NCI-H774 (cell line): ENCODE measurements around the gene MICAL2.

Experiments
- DNase-seq: peaks from one replicate; lab custom pipeline; 2025; lab: John Stamatoyannopoulos, UW

Gene MICAL2

DNA sequence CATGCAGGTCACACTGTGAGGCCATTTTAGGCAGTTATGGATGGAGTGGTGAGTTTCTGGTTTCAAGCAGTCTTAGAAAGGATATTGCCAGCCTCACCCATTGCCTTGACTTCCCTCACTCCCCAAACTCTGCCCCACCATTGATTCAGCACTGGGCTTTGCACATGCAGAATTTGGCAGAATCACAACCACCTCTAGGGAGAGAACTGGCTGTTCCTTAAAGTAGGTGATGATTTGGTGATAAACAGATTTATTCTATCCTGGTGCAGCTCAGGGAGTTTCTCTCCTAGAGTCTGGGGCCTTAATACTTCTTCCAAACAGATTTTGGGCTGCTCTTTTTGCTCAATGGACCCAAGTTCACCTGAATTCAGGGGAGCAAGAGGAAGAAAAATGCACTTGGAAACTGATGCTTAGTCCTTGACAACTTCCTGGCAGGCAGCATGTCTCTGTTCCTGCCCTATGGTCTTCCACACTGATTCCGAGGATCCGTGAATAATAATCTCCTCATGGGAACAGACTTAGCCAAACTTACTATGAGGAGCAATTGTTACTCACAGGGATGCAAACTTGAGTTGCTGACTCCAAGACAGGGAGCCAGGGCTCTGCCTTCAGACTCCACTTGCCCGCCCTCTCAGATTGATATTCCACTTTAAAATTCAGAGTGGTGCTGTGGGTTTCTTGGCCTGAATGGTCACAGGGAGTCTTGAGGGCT lies 137.3 kb downstream of the MICAL2 start:
- DNase-seq = no peak

DNA sequence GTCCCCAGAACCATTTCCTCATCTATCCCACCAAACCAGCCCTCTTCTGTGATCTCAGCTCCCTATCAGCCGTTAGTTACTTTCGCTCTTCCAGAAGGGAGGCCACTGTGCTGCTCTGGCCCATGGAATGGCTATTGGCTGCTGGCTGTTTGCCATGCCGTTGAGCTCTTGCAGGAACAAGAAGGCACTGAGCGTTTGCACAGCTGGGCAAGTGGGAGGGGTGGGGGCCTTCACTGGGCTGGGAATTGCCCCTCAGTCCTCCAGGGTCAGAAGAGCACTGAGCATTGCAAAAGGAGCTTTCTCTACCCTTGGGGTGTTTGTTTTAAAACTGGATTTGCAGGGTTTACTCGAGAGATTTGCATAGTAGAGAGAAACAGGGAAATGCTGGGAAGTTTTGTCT lies 137.9 kb downstream of the MICAL2 start:
- peak; percentile 94 for DNase-seq

DNA sequence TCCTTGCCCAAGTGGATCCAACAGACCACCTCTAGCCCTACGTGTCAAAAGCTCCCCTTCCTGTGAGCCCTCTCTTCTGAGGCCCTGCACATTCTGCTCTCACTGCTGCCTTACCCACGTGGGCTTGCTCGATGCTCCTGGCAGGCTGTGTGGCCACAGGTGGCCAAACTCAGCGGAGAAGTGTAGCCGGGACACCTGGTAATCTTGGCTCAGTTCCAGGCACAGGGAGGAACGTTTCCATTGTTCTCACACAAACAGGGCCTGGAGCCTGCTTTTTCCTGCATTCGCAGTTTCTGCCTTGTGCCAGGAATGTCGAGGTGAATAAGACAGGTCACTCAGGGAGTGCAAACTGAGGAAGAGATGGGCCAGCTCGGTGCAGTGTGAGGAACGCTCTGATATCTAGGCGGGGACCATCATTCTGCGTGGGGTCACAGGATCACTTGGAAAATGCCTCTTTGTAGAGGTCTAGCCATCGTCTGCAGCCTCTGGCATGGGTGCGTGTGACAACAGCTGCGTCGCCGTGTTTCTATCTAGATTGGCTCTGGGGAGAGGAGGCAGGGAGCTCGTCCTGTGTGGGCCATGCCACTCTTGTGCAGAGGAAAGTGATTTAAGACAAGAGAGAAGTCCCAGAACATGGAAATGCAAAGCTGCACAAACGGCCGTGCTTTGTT lies 139.3 kb downstream of the MICAL2 start:
- DNase-seq = peak; percentile 94

DNA sequence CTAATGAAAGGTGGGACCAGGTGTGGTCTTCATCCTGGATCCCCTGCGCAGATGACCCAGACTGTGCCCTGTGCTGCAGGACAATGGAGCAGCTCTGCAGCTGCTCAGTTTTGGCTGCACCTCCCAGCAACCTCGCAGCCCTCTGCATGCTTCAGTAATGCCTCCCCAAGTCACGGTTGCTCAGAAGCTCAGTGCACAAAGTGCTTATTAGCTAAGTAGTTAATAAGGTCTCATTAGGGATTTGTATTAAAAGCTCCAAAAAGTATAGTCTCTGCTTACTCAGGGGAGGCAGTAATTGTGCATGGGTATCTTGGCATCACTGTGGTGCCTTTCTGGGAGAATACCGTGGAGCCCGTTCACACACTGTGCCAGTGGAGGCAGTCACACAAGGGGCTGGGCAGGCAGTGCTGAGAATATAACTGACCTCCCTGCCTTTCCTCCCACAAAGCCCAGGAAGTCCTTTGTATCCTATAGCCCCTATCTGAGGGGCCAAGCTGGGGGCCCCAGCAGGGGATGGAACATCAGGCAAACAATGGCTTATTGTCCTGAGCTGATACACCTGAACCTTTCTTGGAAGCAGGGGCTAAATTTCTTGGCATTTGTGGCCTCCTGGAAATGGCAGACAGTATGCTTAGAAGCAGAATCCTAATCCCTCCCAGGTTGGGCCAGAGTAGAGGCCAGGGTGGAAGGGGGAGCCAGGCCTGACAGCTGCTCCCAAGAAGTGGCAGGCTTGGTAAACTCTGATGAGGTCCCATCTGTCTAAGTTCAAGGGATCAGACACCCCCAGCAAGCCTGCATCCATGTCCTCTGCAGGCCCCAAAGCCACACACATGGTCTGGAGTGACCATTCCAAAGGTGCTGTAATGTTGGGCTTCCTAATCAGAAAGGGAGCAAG lies 141.5 kb downstream of the MICAL2 start:
- no peak for DNase-seq

DNA sequence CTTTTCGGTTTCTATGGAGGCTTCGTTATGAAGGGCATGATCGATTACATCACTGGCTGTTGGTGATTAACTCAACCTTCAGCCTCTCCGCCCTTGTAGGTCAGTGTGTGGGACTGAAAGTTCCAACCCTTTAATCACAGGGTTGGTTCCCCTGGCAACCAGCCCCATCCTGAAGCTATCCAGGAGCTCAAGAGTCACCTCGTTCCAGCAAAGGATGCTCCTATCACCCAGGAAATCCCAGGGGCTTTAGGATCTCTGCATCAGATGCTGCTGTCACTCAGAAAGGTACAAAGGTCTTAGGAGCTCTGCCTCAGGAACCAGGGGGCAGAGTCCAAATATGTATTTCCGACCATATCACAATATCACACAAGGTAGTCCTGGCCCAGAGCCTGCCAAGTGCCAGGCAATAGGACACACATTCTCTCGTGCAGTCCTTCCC lies 143.5 kb downstream of the MICAL2 start:
- DNase-seq = no peak

DNA sequence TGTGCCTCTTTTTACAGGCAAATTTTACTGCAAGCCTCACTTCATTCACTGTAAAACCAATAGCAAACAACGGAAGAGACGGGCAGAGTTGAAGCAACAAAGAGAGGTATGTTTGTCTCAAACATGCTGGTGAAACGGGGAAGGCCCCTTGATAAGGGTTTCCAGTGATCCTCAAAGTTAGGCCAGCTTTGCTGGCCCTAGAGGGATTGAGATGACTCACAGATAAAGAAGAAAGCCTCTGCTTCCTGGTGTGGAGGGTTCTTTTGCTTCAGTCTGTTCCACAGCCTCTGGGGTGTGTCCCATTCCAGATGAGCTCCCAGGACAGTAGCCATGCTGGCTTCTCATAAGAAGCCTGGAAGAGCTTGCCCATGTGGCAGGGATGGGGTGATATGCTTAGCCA lies 148.1 kb downstream of the MICAL2 start:
- no peak for DNase-seq

DNA sequence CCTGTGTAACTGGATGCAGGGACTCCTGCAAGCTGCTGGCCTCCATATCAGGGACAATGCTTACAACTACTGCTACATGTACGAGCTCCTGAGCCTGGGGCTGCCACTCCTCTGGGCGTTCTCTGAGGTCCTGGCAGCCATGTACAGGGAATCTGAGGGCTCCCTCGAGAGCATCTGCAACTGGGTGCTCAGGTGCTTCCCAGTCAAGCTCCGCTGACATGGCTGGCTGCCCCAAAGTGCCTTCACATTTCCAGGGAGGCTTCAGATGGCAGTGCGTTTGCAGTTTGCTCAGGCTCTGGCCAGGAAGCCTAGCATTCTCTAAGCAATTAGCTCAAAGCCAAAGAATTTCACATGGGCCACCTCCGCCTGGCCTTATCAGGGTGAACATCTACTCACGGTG lies 149.6 kb downstream of the MICAL2 start:
- no peak for DNase-seq

DNA sequence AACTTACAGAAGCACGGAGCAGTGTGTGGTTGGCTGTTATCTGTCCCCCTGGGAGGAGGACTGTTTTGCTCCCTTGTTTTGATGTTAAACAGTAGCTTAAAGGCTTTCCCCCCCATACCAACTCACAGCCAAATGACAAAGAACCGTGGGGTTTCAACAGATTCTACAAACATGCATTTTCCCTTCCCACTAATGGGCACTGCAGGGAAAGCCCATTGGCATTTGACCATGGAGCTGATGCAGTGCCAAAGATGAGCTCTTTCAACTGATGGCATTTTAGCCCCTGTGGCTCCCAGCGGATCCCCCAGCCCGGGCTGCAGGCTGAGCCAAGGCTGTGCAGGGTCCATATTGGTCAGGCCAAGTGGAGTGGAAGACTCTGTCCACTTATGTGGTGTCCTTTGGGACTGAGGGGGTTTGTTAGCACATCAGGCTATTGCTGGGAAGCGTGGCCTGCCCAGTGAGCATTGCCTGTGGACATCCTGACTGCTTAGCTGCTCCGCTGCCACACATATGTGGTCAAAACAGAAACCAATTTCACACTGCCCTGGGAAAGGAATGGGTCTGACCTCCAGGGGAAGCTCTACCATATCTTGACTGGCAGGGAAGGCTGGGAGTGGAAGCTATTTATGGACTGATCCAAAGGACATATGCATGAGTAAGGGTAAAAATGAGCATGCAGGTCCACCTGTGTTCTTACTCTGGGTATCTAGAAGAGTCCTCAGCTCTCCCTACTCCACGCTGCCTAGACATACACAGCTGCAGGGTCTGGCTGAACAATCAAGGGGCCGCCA lies 150.5 kb downstream of the MICAL2 start:
- DNase-seq = no peak

DNA sequence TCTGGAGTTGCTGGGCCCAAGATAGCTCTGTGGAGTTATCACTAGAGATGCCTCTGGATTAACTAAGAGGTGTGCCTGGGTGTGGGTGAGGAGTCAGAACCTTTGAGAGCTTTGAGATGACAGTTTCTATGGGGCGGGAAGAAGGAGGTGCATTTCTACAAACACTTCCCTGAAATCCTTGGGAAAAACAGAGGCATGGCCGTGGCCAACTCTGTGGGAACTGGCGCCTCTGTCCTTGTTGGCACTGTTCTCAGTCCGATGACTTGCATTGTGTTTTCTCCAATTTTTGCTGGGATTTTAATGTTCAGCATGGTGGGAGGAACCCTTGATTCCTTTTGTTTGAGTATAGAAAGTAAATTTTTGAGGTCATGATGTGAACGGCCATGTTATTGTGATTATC lies 151.2 kb downstream of the MICAL2 start:
- DNase-seq = no peak

DNA sequence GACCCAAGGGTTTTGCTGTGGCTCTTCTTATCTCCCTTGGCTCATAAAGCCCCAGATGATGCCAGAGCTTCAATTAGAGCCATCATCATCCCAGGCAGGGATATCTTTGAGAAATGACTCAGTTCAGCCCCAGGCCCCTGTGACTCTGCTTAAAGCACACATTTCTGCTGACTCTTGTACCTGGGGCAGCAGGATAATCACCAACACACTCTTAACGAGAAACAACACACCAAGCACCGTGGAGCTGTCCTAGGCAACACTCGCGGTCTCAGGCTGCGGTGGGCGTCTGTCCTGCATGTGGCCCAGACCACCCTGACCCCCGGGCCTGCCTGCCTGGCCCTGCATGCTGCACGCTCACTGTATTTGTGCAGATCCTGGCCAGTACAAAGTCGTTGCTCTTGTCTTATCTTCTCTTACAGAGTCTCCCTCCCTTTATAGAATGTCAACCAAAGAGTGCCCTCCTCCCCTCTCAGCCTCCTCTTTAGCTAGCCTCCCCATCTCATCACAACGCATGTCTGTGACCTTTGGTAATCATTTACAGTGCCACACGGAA lies 152.8 kb downstream of the MICAL2 start:
- no peak for DNase-seq

DNA sequence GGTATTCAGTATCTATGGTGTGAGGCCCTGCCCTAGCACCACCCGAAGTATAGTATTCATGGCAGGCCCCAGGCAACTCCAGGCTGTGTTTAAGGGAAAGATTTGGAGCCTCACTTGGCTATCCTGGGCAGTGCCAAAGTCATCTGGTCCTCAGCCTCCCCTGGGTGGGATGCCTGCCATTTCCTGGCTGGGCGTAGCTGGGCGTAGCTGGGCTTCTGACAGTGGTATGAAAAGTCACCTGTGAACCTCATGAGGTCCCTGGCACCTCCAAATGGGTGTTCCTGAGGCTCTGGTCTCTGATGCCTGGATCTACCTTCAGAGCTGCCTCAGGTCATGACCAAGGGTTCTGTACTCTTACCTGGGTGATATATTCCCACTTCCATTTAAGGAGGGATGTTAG lies 154.0 kb downstream of the MICAL2 start:
- no peak for DNase-seq

DNA sequence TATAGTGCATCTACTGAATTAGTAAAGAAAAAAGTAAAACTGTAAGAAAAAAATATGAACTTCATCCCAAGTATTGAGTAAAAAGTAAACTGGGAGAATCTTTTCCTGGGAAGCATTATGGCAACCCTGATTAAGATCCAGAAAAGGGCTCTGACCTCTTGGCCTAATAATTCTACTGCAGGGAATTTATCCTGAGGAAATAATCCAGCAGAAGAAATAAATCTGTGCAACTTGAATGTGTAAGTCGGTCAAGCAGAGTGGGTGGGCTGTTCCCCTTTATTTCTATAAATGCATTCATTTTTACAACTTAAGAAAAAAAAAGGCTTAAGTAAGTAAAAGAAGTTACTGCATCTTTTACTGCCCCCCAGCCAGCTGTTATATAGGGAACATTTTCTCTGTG lies 155.7 kb downstream of the MICAL2 start:
- no peak for DNase-seq

DNA sequence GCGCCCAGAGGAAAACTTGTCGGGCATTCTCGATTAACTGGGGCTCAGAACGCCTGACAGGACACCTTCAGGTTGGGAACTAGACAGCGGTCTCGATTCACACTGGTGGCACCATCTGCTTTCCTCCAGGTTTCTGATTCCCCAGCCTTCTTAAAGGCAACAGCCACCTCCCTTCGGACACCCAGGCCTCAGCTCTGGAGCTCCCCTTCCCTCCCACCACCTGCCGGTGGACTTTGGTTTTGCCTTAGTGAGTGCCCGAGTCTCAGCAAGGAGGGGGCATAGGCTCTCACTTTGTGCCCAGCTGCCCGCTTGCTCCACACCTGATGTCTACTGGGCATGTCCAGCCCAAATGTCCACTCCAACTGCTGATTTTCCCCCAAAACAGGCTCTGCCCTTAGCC lies 156.6 kb downstream of the MICAL2 start:
- no peak for DNase-seq

DNA sequence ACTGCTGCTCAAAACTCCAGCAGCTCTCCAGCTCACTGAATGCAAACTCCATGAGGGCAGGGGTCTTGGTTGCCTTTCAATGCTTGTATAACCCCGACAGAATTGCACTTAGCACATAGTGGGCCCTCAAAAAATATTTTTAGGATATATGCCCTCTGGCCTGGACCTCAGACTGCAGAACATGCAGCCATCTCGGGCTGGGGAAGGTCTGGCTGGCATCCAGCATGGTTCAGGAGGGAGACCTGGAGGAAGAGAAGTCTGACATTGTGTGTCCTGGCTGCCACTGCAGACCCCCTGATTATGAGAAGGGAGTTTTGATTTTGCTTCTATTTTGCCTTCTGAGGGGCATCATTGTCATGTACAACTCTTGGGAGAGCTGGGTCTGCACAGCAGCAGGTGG lies 157.5 kb downstream of the MICAL2 start:
- no peak for DNase-seq

DNA sequence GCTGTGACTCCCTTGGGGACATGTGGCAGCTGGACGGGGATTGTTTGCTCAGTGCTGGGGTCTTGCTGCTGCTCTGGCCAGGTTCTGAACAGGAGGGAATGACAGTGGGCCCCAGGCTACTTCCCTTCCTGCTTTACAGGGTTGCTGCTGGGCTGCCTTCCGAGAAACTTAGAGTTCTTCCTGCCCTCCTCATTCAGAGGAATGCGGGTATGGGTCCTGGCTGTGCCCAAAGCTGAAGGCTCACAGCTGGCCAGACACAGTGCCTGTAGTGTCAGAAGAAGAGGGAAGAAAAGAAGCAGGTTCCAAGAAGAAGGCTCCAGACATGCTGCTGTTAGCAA lies 158.7 kb downstream of the MICAL2 start:
- no peak for DNase-seq

DNA sequence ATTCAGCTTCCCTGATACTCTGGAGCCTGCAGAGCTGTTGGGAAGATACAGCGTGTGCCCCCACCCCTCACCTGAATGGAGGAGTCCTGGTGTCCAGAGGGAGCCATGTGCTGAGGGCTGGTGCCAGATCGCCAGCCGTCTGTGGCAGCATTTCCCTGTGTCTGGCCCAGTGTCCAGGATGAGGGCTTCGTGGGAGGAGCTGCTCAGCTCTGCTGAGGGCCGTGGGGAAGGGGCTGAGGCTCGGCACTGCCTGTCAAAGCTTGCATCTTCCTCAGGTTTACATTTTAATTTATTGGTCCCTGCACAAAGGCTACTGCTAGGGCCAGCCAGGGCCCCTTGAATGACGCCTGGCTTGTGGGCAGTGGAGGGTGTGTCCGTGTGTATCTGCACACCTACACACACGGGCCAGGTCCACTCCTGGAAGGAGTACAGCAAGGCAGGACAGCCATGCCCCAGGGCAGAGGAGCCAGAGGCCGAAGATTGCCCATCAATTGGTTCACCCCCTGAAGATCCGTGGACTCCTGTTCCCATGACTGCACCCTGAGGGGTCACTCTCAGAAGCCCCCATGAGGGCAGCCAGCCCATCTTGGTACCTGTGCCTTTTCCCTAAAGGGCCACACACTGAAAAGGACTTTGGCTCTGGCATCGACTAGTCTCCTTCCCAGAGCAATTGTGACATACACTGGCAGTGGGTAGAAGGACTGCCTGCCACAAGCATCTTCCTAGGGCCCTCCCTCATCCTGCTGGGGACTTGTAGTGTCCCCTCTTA lies 159.2 kb downstream of the MICAL2 start:
- no peak for DNase-seq

DNA sequence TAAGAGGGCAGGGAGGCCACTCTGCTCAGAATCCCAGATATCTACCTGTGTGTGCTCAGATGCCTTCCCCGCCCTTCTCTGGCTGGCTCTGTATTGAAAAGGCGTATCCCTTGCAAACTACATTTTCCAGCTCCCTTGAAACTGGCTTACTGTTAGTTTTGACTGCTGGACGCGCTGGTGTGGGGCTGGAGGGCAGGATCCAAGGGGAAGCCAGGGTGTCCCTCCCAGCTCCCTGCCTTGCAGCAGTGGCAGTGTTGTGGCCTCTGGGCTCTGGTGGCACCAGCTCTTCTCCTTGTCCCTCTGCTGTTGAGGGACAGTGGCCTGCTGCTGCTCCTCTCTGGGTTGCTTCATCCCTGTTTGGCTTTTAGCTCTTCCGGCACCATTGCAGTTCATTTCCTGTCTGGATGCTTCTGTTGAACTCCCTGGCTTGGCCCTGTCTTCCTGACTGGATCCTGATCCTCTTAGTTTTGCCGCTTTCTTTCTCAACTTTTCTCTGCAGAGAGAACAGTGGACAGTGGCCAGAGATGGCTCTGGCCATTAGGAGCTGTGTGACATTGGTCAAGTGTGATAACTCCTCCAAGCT lies 159.9 kb downstream of the MICAL2 start:
- no peak for DNase-seq

DNA sequence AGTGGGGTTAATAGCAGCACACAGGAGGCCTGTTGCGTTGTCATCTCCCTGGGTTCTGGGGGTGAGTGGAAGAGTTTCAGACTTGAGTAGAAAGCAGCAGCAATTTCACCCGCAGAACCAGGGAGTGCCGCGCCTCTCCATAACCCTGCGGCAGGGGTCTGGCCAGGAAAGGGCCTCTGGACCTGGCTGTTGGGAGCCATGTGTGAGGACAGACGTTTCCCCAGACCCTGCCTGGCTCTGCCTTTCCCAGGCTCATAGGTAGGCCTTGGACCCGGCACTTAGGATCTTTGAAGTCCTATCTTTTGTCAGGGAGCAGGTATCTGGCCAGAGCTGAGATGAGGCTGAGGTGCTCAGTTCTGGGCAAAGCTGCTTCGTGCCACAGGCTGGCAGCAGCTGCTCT lies 160.4 kb downstream of the MICAL2 start:
- no peak for DNase-seq

DNA sequence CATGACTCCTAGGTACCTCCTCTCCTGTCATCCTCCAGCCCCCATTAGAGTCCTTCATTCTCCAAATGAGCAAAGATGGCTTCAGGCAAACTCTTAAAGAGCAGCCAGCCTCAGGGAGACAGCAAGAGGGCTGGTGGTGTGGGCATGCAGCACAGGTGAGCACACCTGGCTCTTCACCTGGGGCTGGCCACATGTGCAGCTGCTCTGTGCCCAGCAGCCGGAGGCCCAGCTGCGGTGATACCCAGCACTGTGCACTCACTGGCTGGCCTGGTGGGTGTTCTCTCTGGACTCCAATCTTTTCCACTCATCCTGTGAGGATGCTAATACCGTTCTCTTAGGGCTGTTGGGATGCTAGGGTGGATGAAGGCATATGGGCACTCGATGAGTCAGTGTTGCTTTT lies 160.9 kb downstream of the MICAL2 start:
- DNase-seq = no peak

DNA sequence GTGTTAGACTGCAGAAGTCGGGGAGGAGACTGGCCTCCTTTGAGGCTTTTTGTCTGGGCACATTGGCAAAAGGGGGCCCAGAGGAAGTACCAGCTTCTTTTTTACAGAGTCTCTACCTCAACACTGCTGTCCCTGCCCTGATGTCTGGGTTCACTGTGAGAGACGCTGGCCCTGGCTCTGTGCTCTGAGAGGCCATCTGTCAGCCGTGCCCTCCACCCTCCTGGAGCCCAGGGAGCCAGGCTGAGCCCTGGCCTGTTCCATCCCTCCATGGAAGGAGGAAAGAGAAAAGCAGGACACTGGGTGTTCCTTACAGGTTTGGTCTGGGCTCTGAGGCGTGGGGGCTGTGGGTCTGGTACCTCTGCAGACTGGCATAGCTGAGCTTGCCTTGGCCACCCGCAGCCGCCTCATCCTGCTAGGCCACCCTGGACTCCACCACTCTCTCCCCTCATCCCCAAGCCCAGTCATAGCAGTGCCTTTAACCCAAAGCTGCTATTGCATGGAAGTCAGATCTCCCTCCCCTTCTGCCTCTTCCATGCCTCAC lies 161.5 kb downstream of the MICAL2 start:
- no peak for DNase-seq
